Activated T-cell treated with anti-CD3 and anti-CD28 coated beads, Interleukin-2, amount 50 U/mL, for 4 hours (primary cell): Measurements from ENCODE around the gene TMEM120B. TPM values are rescaled to one million over a fixed set of nuclear protein-coding genes. Genes with fewer than 3 reads are reported as not detected.

Experiments used
- ATAC-seq, 2 donors: fragments of 200-7000 bp; cut with Tn5 transposase; one replicate each; pipeline ENCODE4 v1.10.0; 2021
- DNase-seq: peaks from one replicate; pipeline ENCODE4 v3.0.0-alpha.2; 2020
- H3K27me3 Mint-ChIP-seq: one replicate; pipeline ENCODE4 v1.8.0; 2021; ENCODE audit warnings: low read depth, mixed read lengths
- H3K36me3 Mint-ChIP-seq: one replicate; pipeline ENCODE4 v1.8.0; 2022; ENCODE audit warnings: mixed read lengths; ENCODE audit not compliant: insufficient read depth
- H3K4me1 Mint-ChIP-seq: one replicate; pipeline ENCODE4 v1.8.0; 2021; ENCODE audit warnings: low read depth, mixed read lengths
- H3K4me3 Mint-ChIP-seq: one replicate; pipeline ENCODE4 v1.8.0; 2021; ENCODE audit warnings: mild to moderate bottlenecking, moderate library complexity, mixed read lengths
- H3K9me3 Mint-ChIP-seq: one replicate; pipeline ENCODE4 v1.8.0; 2021; ENCODE audit warnings: mixed read lengths
- total RNA-seq, 3 donors: library from RNA; stranded (reverse); gene quantifications; one replicate each; pipeline ENCODE4 v1.2.1, GENCODE V29; 2021

The TMEM120B gene
- total RNA-seq, 3 donors from 2014 or later = 14.2 to 19.1 (median 17.7) TPM

DNA sequence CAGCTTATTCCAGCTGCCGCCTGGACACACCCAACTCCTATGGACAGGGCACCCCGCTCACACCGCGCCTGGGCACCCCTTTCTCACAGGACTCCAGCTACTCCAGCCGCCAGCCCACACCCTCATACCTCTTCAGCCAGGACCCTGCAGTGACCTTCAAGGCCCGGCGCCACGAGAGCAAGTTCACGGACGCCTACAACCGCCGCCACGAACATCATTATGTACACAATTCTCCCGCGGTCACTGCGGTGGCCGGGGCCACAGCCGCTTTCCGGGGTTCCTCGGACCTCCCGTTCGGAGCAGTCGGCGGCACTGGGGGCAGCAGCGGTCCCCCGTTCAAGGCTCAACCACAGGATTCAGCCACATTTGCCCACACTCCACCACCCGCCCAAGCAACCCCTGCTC is 97.2 kb downstream of the TMEM120B start:
- H3K4me3 Mint-ChIP-seq = no peak overlapping the region
- H3K9me3 Mint-ChIP-seq = no peaks in the 10 kb centered on the region
- H3K27me3 Mint-ChIP-seq = no peaks in the 10 kb centered on the region
- no peak for ATAC-seq
- peaks cover 59% of the 10 kb centered on the region for H3K4me1 Mint-ChIP-seq
- DNase-seq = no peak
- H3K36me3 Mint-ChIP-seq = peaks cover 25% of the 10 kb centered on the region

DNA sequence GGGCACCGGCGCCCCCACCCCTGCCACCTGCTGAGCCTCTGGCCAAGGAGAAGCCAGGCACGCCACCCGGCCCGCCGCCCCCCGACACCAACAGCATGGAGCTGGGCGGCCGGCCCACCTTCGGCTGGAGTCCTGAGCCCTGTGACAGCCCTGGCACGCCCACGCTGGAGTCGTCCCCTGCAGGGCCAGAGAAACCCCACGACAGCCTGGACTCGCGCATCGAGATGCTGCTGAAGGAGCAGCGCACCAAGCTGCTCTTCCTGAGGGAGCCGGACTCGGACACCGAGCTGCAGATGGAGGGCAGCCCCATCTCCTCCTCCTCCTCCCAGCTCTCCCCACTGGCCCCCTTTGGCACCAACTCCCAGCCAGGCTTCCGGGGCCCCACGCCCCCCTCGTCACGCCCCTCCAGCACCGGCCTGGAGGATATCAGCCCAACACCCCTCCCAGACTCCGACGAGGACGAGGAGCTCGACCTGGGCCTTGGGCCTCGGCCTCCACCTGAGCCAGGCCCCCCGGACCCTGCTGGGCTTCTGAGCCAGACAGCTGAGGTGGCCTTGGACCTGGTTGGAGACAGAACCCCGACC is 97.8 kb downstream of the TMEM120B start:
- Mint-ChIP-seq H3K27me3 (no peaks in the 10 kb centered on the region), H3K36me3 (peaks cover 25% of the 10 kb centered on the region), H3K9me3 (no peaks in the 10 kb centered on the region), H3K4me1 (peaks cover 58% of the 10 kb centered on the region), H3K4me3 (no peak overlapping the region)
- ATAC-seq (no peak), DNase-seq (no peak)

DNA sequence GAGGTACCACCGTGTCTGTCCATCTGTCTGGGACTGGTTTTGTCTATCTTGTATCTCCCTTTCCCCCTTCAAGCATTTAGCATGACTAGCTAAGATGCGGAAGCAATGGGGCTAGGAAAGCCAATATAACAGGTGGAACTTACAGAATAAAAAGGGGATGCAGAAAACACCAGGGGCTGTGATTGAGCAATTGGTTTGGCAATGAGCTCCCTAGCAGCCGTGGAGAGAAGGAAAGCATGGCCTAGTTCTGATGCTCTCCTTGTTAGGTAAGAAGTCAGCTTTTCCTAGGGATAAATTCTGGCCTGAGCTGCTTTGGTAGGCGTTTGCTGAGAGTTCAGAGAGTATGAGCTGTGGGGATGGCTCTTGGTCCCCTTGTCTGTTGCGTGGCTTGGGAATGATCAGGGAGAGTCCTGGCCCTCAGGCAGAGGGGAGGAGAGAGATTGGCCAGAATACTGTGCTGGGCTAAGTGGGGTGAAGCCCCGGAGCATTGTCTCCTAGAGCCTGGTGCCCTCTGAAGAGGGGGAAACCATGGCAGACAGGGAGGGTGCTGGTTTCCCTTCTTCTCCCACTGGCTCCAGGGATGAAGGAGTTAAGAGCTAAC is 98.4 kb downstream of the TMEM120B start:
- DNase-seq = no peak
- Mint-ChIP-seq H3K4me3 (peak overlapping the region; percentile 82), H3K36me3 (peaks cover 25% of the 10 kb centered on the region)

DNA sequence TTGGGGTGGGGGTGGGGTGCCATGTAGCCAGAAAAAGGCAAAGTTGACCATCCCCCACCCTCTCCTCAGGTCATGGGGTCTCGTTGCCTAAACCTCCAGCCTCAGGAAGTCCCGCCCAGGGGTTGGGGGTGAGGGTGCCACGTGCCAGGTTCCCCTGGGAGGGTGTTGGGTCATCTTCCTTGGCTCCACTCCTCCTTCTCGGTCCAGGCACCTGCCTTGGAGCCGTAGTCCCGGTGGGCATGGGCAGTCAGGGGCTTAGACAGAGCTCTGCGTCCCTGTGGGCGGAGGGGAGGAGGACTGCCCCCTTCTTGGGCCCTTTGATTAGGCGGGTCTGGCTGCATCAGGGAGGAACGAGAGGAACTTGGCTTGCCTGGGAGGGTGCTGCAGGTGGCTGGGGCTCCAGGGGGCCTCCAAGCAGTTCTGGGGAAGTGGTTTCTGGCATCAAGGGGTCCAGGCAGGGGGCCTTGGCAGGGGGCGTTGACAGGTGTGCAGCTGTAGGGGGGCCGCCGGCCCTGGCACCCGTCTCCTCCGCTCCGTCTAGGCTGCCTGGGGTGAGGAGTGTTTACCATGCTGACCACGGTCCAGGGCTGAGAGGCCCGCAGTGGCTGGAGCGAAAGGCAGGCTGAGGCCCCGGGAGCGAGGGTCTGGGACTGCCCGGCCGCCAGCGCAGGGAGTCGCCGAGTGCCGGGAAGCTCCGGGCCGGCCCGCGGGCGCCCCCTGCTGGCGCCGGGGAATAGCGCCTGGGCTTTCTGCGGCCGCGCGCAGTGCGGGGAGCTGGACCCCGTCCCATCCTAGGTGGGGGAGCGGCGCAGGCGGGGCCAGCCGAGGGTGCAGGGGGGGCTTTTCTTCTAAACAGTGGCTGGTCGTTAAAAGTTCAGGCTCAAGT is 99.1 kb downstream of the TMEM120B start:
- Mint-ChIP-seq H3K27me3 (no peaks in the 10 kb centered on the region), H3K4me3 (peak overlapping the region; percentile 82), H3K9me3 (no peaks in the 10 kb centered on the region), H3K4me1 (peaks cover 47% of the 10 kb centered on the region), H3K36me3 (peaks cover 30% of the 10 kb centered on the region)
- DNase-seq = peak; percentile 66
- peak; percentile 86 to 87 for ATAC-seq

More for the DNA sequence above, 98.4 kb downstream of the TMEM120B start:
- ATAC-seq = no peak
- H3K4me1 Mint-ChIP-seq = peaks cover 54% of the 10 kb centered on the region
- no peaks in the 10 kb centered on the region for H3K27me3 Mint-ChIP-seq
- H3K9me3 Mint-ChIP-seq = no peaks in the 10 kb centered on the region

DNA sequence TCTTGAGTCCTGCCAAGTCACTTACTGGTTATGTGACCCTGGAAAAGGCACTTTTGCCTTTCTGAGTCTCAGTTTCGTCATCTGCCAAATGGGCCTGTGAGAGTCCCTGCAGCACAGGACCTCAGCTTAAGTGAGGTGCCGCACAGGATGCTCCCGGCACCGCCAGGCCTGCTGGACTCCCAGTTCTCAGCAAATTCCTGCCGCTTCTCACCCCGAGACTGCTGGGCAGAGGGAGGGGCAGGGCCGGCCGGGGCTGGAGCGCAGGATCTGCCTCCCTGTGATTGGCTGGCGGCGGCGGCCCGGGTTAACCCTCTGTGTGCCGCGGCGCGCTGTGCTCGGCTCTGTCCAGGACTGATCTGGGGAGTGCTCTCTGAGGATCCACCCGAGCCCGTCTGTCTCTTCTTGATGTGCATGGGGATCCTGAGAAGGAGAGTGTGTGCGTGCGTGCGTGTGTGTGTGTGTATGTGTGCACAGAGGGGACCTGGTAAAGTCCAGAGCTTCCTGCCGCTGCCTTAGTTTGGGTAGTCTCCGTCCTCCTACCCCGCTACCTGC is 99.8 kb downstream of the TMEM120B start:
- Mint-ChIP-seq H3K36me3 (peaks cover 30% of the 10 kb centered on the region), H3K9me3 (no peaks in the 10 kb centered on the region), H3K4me3 (peak overlapping the region; percentile 82), H3K27me3 (no peaks in the 10 kb centered on the region), H3K4me1 (peaks cover 41% of the 10 kb centered on the region)
- ATAC-seq (peak; percentile 61 to 70), DNase-seq (no peak)

DNA sequence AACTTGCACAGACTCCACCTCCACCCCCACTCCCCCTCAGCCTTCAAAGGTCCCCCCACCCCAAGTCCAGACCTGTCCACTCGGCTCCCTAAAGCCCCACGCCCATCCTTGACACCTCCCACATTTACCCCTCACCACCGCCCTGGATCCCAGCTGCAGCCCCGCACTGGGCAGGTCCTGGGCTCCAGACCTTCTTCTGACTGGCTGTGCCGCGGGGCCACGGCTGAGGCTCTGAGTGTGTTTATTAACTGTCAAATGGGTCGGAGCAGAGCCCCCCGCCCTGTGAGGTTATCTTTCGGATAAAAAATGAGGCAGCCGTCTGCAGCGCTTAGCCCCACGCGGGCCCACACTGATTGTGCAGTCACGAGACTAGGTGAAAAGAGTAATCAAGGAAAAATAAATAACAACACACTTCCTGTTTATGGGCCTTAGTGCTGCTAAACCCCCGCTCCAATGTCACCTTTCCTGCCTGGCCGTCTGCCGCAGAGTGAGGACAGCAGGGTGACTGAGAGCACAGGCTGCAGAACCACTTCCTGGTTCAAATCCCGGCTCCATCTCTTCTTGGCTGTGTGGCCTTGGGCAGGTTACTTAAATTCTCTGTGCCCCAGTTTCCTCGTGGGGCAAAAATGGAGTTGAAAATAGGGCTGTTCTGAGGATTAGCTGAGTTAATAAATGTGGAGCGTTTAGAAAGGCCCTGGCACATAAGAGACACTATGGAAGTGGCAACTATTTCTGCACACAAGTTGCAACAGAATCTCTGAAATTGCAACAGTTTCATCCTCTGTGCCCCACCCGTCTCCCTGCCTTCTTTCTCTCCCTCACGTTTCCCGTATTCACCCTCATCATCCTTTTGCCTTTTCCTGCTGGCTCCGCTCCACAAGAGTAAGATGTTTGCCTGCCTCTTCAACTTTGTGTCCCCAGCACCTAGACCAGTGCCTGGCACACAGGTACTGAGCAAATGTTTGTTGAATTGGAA is 100.7 kb downstream of the TMEM120B start:
- Mint-ChIP-seq H3K9me3 (no peaks in the 10 kb centered on the region), H3K27me3 (no peaks in the 10 kb centered on the region), H3K36me3 (peaks cover 31% of the 10 kb centered on the region), H3K4me1 (peaks cover 36% of the 10 kb centered on the region), H3K4me3 (peak overlapping the region; percentile 82)
- ATAC-seq = no peak
- DNase-seq = no peak

DNA sequence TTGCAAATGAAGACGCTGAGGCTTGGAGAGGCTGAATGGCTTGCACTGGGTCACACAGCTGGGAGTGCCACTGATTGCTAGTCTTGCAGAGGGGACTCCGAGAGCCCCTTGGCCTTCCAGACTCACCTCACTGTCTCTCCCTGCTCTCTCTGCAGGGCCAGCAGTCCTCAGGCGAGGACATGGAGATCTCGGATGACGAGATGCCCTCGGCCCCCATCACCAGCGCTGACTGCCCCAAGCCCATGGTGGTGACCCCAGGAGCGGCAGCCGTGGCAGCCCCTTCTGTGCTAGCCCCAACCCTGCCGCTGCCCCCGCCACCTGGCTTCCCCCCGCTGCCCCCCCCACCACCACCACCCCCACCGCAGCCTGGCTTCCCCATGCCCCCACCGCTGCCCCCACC is 101.4 kb downstream of the TMEM120B start:
- no peaks in the 10 kb centered on the region for H3K9me3 Mint-ChIP-seq
- no peak for DNase-seq
- H3K27me3 Mint-ChIP-seq = no peaks in the 10 kb centered on the region
- peaks cover 32% of the 10 kb centered on the region for H3K4me1 Mint-ChIP-seq
- H3K36me3 Mint-ChIP-seq = peaks cover 26% of the 10 kb centered on the region
- no peak overlapping the region for H3K4me3 Mint-ChIP-seq
- no peak for ATAC-seq

DNA sequence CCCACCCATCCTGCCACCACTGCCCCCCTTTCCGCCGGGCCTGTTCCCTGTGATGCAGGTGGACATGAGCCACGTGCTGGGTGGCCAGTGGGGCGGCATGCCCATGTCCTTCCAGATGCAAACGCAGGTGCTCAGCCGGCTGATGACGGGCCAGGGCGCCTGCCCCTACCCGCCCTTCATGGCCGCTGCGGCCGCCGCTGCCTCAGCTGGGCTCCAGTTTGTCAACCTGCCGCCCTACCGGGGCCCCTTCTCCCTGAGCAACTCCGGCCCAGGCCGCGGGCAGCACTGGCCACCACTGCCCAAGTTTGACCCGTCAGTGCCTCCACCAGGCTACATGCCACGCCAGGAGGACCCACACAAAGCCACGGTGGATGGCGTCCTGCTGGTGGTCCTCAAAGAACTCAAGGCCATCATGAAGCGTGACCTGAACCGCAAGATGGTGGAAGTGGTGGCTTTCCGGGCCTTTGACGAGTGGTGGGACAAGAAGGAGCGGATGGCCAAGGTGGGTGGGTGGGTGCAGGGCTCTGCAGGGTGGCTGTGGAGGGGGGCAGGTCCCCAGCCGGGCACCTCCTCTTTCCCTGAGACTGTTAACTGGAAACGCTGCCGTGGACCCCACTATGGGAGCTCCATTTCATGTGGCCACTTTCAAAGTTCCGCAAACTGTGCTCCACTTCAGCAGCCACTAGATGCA is 102.0 kb downstream of the TMEM120B start:
- Mint-ChIP-seq H3K4me1 (peaks cover 29% of the 10 kb centered on the region), H3K36me3 (peaks cover 25% of the 10 kb centered on the region)
- no peak for ATAC-seq

DNA sequence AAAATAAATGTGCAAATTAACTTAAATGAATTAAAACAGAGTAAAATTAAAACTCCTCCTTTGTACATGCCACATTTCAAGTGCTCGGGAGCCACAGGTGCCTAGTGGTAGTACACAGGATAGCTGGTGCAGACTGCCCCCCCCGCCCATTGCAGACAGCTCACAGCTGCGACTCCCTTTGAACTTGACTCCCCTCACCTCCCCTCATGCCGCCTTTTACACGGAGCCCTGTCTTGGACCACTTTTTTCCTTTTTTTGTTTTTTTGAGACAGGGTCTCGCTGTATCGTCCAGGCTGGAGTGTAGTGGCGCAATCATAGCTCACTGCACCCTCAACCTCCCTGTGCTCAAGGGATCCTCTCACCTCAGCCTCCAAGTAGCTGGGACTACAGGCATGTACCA is 102.7 kb downstream of the TMEM120B start:
- no peak overlapping the region for H3K4me3 Mint-ChIP-seq
- H3K27me3 Mint-ChIP-seq = no peaks in the 10 kb centered on the region
- H3K9me3 Mint-ChIP-seq = no peaks in the 10 kb centered on the region
- DNase-seq (no peak), ATAC-seq (no peak)
- peaks cover 24% of the 10 kb centered on the region for H3K36me3 Mint-ChIP-seq
- peaks cover 27% of the 10 kb centered on the region for H3K4me1 Mint-ChIP-seq

More for the DNA sequence above, 102.0 kb downstream of the TMEM120B start:
- H3K27me3 Mint-ChIP-seq = no peaks in the 10 kb centered on the region
- no peak overlapping the region for H3K4me3 Mint-ChIP-seq
- DNase-seq = no peak
- H3K9me3 Mint-ChIP-seq = no peaks in the 10 kb centered on the region

DNA sequence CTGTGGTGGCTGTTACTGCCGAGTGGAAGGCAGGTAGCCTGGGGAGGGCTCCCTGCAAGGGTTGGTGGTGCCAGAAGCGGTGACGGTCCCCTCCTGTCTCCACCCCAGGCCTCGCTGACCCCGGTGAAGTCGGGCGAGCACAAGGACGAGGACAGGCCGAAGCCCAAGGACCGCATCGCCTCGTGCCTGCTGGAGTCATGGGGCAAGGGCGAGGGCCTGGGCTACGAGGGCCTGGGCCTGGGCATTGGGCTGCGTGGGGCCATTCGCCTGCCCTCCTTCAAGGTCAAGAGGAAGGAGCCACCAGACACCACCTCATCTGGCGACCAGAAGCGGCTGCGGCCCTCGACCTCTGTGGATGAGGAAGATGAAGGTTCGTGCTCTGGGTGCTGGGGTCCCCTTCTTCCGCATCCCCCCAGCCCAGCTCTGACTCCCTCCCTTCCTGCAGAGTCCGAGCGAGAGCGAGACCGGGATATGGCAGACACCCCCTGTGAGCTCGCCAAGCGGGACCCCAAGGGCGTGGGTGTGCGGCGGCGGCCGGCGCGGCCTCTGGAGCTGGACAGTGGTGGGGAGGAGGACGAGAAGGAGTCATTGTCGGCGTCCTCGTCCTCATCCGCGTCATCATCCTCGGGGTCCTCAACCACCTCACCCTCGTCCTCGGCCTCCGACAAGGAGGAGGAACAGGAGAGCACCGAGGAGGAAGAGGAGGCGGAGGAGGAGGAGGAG is 104.5 kb downstream of the TMEM120B start:
- ATAC-seq (no peak), DNase-seq (no peak)
- Mint-ChIP-seq H3K9me3 (no peaks in the 10 kb centered on the region), H3K4me1 (peaks cover 16% of the 10 kb centered on the region), H3K4me3 (no peak overlapping the region), H3K36me3 (peaks cover 19% of the 10 kb centered on the region), H3K27me3 (no peaks in the 10 kb centered on the region)

DNA sequence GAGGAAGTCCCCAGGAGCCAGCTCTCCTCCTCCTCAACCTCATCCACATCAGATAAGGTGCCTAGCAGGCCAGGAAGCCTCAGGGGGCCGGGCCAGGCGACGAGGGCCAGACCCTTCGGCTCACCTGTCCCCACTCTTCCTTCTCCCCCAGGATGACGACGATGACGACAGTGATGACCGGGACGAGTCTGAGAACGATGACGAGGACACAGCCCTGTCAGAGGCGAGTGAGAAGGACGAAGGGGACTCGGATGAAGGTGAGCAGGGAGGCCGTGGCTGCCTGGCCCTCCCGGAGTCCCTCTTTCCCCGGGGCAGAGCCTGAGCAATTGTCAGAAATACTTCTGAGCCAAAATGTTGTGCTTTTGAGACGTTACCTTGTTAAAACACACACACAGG is 105.1 kb downstream of the TMEM120B start:
- H3K4me3 Mint-ChIP-seq = no peak overlapping the region
- ATAC-seq (no peak), DNase-seq (no peak)
- no peaks in the 10 kb centered on the region for H3K27me3 Mint-ChIP-seq
- no peaks in the 10 kb centered on the region for H3K9me3 Mint-ChIP-seq
- peaks cover 19% of the 10 kb centered on the region for H3K36me3 Mint-ChIP-seq
- H3K4me1 Mint-ChIP-seq = peaks cover 12% of the 10 kb centered on the region

DNA sequence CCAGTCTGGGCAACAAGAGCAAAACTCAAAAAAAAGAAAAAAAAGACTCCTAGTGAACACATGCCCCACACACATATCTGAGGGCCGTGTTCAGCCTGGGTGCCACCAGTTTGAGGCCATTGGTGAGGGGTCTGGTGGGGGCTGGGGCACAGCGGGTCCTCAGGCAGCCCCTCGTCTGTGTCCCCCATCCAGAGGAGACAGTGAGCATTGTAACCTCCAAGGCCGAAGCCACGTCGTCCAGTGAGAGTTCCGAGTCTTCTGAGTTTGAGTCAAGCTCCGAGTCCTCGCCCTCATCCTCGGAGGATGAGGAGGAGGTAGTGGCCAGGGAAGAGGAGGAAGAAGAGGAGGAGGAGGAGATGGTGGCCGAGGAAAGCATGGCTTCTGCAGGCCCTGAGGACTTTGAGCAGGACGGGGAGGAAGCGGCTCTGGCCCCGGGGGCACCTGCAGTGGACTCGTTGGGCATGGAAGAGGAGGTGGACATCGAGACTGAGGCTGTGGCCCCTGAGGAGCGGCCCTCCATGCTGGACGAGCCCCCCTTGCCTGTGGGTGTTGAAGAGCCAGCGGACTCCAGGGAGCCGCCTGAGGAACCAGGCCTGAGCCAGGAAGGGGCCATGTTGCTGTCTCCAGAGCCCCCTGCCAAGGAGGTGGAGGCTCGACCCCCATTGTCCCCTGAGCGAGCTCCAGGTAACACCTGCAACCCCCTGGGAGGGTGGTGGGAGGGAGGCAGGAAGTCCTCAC is 106.8 kb downstream of the TMEM120B start:
- Mint-ChIP-seq H3K4me1 (no peaks in the 10 kb centered on the region), H3K27me3 (no peaks in the 10 kb centered on the region), H3K4me3 (no peak overlapping the region), H3K36me3 (peaks cover 19% of the 10 kb centered on the region), H3K9me3 (no peaks in the 10 kb centered on the region)
- ATAC-seq (no peak), DNase-seq (no peak)
